ENCODE measurements around the gene GCSAM. TPM values are rescaled to one million over a fixed set of nuclear protein-coding genes. Genes with fewer than 3 reads are reported as not detected.
A peak's percentile ranks its signal among the peaks of the same experiment; 100 is the strongest.

GCSAM gene
- total RNA-seq, 1 experiment from 2014 or later = not detected

GRCh38 chr3:112136959-112137693 is 4.1 kb upstream of the GCSAM start:
- H4K20me1 ChIP-seq (ENCODE audit: control insufficient read depth, insufficient read depth, insufficient read length) = no peaks in the 10 kb centered on the region
- H3K14ac ChIP-seq (ENCODE audit: insufficient read depth, low read length) = no peak overlapping the region
- TF ChIP-seq CTCF (conservative IDR thresholded peaks at IDR 0.05) = peak; percentile 78
- Mint-ChIP-seq H3K27me3 (ENCODE audit: low read depth) (no peaks in the 10 kb centered on the region), H3K27ac (peak overlapping the region; percentile 82 to 94 (median 87)), H3K9me3 (no peaks in the 10 kb centered on the region), H3K36me3 (ENCODE audit: insufficient read depth in 1 of 3, low read depth in 3 of 3) (no peaks in the 10 kb centered on the region), H3K4me1 (peaks cover 25 to 37% of the 10 kb centered on the region in 2 experiments), H3K4me3 (no peak overlapping the region)
- H2AFZ ChIP-seq (ENCODE audit: low read length) = no peak overlapping the region
- H3K79me1 ChIP-seq (ENCODE audit: insufficient read depth, low read depth, low read length, poor library complexity, severe bottlenecking) = no peaks in the 10 kb centered on the region
- no peaks in the 10 kb centered on the region; the same call in 1 of the 2 replicates for H3K4me1 ChIP-seq (ENCODE audit: insufficient read depth, low read length)
- no peak overlapping the region for H2BK12ac ChIP-seq (ENCODE audit: insufficient read length, low read depth, low read length)
- H4K8ac ChIP-seq (replicated peaks; ENCODE audit: insufficient read length, low read depth, low read length) = no peak overlapping the region
- H3K23me2 ChIP-seq (ENCODE audit: insufficient read length, low read depth, low read length, poor library complexity, severe bottlenecking) = no peaks in the 10 kb centered on the region
- H3K9ac ChIP-seq (ENCODE audit: extremely low read depth, insufficient read length, low read length) = no peak overlapping the region
- no peaks in the 10 kb centered on the region for H3K27me3 ChIP-seq (ENCODE audit: insufficient read depth, low read length)
- H3K23ac ChIP-seq (ENCODE audit: insufficient read length, low read depth, low read length) = no peak overlapping the region
- H2BK120ac ChIP-seq (ENCODE audit: low read depth, low read length, poor library complexity, severe bottlenecking) = no peak overlapping the region
- no peak overlapping the region for H3K18ac ChIP-seq (ENCODE audit: insufficient read length, low read depth, low read length)
- no peak overlapping the region for H3K4me2 ChIP-seq (ENCODE audit: insufficient read depth, insufficient read length, low read length)
- H3K27ac ChIP-seq (ENCODE audit: insufficient read length, low read depth, low read length) = peak overlapping the region; percentile 7
- DNase-seq = peak; percentile 68
- WGBS (ENCODE audit: extremely low coverage, insufficient read length, low lambda C conversion rate) = no CpG with 5 or more reads among the region's 5 CpGs
- no peak overlapping the region for H4K91ac ChIP-seq (ENCODE audit: insufficient read length, low read depth, low read length)
- no peak overlapping the region for H3K4ac ChIP-seq (ENCODE audit: low read depth, low read length)
- no peaks in the 10 kb centered on the region for H3K9me3 ChIP-seq (ENCODE audit: control insufficient read depth, low read depth, low read length)
- H2BK5ac ChIP-seq (ENCODE audit: insufficient read length, low read length) = no peak overlapping the region
- H3K56ac ChIP-seq (ENCODE audit: insufficient read length, low read depth, low read length) = no peak overlapping the region
- H2AK5ac ChIP-seq (ENCODE audit: insufficient read length, low read length) = no peak overlapping the region
- no peak overlapping the region for H3T11ph ChIP-seq (ENCODE audit: low read length)
- no peak overlapping the region for H2BK15ac ChIP-seq (ENCODE audit: low read depth, low read length)
- no peak overlapping the region for H4K5ac ChIP-seq (ENCODE audit: insufficient read length, low read depth, low read length)
- H2BK20ac ChIP-seq (ENCODE audit: low read depth, low read length, poor library complexity, severe bottlenecking) = no peak overlapping the region
- H3K79me2 ChIP-seq (ENCODE audit: insufficient read depth, low read length) = no peaks in the 10 kb centered on the region
